Natural killer cell (primary cell): ENCODE data around the gene FNBP1L. TPM values are rescaled to one million over a fixed set of nuclear protein-coding genes. Genes with fewer than 3 reads are reported as not detected.

Experiments used
- ATAC-seq, 3 donors: fragments of 150-1000 bp in 2 of 3; fragments of 200-7000 bp in 1 of 3; cut with Tn5 transposase; 1 replicate in 1 of 3; 2 replicates in 2 of 3; pipeline ENCODE4 v1.10.0; 2021; ENCODE audit warnings: mild to moderate bottlenecking in 2 of 3, moderate library complexity in 2 of 3
- DNase-seq, 2 donors: peaks; one replicate each; pipeline versions ENCODE4 v3.0.0 to v3.0.0-alpha.2; 2013 to 2021; ENCODE audit warnings: mixed read lengths in 1 of 2
- H3K27ac ChIP-seq: one replicate; pipeline ENCODE4 v1.5.1; 2013; ENCODE audit warnings: mild to moderate bottlenecking, low read length
- H3K27me3 ChIP-seq: one replicate; pipeline ENCODE4 v1.6.1; 2013; ENCODE audit warnings: low read length; ENCODE audit not compliant: control insufficient read depth, insufficient read depth
- H3K36me3 ChIP-seq: one replicate; pipeline ENCODE4 v1.6.1; 2013; ENCODE audit warnings: low read length; ENCODE audit not compliant: control insufficient read depth, insufficient read depth
- H3K4me1 ChIP-seq: one replicate; pipeline ENCODE4 v1.6.1; 2013; ENCODE audit warnings: low read length; ENCODE audit not compliant: control insufficient read depth, insufficient read depth
- H3K4me3 ChIP-seq: one replicate; pipeline ENCODE4 v1.5.1; 2013; ENCODE audit warnings: low read length
- H3K9me3 ChIP-seq: one replicate; pipeline ENCODE4 v1.6.1; 2013; ENCODE audit warnings: low read length; ENCODE audit not compliant: control insufficient read depth, insufficient read depth
- H3K27ac Mint-ChIP-seq, 2 donors: one replicate each; pipeline ENCODE4 v1.8.0; 2022; ENCODE audit warnings: mild to moderate bottlenecking in 2 of 2, mixed read lengths in 2 of 2, moderate library complexity in 1 of 2
- H3K27me3 Mint-ChIP-seq, 2 donors: one replicate each; pipeline ENCODE4 v1.8.0; 2022; ENCODE audit warnings: low read depth in 2 of 2, mixed read lengths in 2 of 2
- H3K36me3 Mint-ChIP-seq: one replicate; pipeline ENCODE4 v1.8.0; 2022; ENCODE audit warnings: mixed read lengths
- H3K4me1 Mint-ChIP-seq, 2 donors: one replicate each; pipeline ENCODE4 v1.8.0; 2022; ENCODE audit warnings: mixed read lengths in 2 of 2
- H3K4me3 Mint-ChIP-seq: one replicate; pipeline ENCODE4 v1.8.0; 2022; ENCODE audit warnings: mild to moderate bottlenecking, moderate library complexity, mixed read lengths
- H3K9me3 Mint-ChIP-seq, 2 donors: one replicate each; pipeline ENCODE4 v1.8.0; 2022; ENCODE audit warnings: mixed read lengths in 2 of 2
- CTCF ChIP-seq: fragments of 200-600 bp; IDR thresholded peaks from one replicate; pipeline ENCODE4 v1.8.0; 2022; ENCODE audit warnings: antibody characterized with exemption
- WGBS: methylation state at CpG from one replicate; pipeline ENCODE4 v1.1.7; 2013; ENCODE audit warnings: missing lambda C conversion rate; ENCODE audit not compliant: insufficient coverage; 5-methylcytosine and 5-hydroxymethylcytosine counted together
- intact Hi-C: fragments of 100-400 bp; cut with micrococcal nuclease; formaldehyde crosslinking; loops from one replicate; pipeline ENCODE4 v1.14.2; 2022
- total RNA-seq, 4 donors: library from RNA; stranded (reverse); fragments of 120-200 nt in 1 of 4; gene quantifications; one replicate each; pipeline versions ENCODE4 v1.2.3 to v1.2.4, GENCODE V29; 2013 to 2022

Gene FNBP1L
- total RNA-seq, 3 donors from 2014 or later (not counting 1 experiment from before 2014, with no cell fraction given): 0.33 to 6.7 (median 0.84) TPM

- 94% methylated on average over 1 of the region's 2 CpGs for WGBS
- peaks cover 9 to 13% of the 10 kb centered on the region in 2 donors for H3K27me3 Mint-ChIP-seq
- H3K4me3 Mint-ChIP-seq: no peak overlapping the region
- DNase-seq (peak in 1 of 2 donors; percentile 4), ATAC-seq (no peak)
- Histone ChIP-seq H3K4me1 (no peaks in the 10 kb centered on the region), H3K4me3 (no peak overlapping the region), H3K36me3 (no peaks in the 10 kb centered on the region), H3K27ac (no peak overlapping the region), H3K27me3 (no peaks in the 10 kb centered on the region), H3K9me3 (no peaks in the 10 kb centered on the region)
- no peaks in the 10 kb centered on the region for H3K36me3 Mint-ChIP-seq
- H3K4me1 Mint-ChIP-seq: peaks cover 0 to 11% of the 10 kb centered on the region in 2 donors
- no peak for TF ChIP-seq CTCF
- intact Hi-C loops: no loop called here
- H3K9me3 Mint-ChIP-seq: no peaks in the 10 kb centered on the region
- no peak overlapping the region for H3K27ac Mint-ChIP-seq
These were observed 108.4 kb downstream of the FNBP1L start for GRCh38 chr1:93556291-93556690.

GRCh38 chr1:93559045-93559444, 111.1 kb downstream of the FNBP1L start:
- WGBS: 21% methylated on average over 2 of the region's 2 CpGs
- Histone ChIP-seq H3K27ac (no peak overlapping the region), H3K27me3 (no peaks in the 10 kb centered on the region), H3K36me3 (no peaks in the 10 kb centered on the region), H3K9me3 (no peaks in the 10 kb centered on the region), H3K4me3 (no peak overlapping the region), H3K4me1 (no peaks in the 10 kb centered on the region)
- no peak for TF ChIP-seq CTCF
- peaks cover 0 to 5% of the 10 kb centered on the region in 2 donors for H3K27me3 Mint-ChIP-seq
- no peaks in the 10 kb centered on the region for H3K36me3 Mint-ChIP-seq
- DNase-seq (no peak), ATAC-seq (no peak)
- intact Hi-C loops: no loop called here
- no peak overlapping the region for H3K4me3 Mint-ChIP-seq
- no peak overlapping the region for H3K27ac Mint-ChIP-seq
- no peaks in the 10 kb centered on the region for H3K9me3 Mint-ChIP-seq
- H3K4me1 Mint-ChIP-seq: peaks cover 0 to 5% of the 10 kb centered on the region in 2 donors

GRCh38 chr1:93559695-93560094, 111.8 kb downstream of the FNBP1L start:
- Histone ChIP-seq H3K27me3 (no peaks in the 10 kb centered on the region), H3K4me1 (no peaks in the 10 kb centered on the region), H3K36me3 (no peaks in the 10 kb centered on the region), H3K27ac (no peak overlapping the region), H3K4me3 (no peak overlapping the region), H3K9me3 (no peaks in the 10 kb centered on the region)
- no peak overlapping the region for H3K4me3 Mint-ChIP-seq
- H3K9me3 Mint-ChIP-seq: no peaks in the 10 kb centered on the region
- no peak for DNase-seq
- intact Hi-C loops: no loop called here
- H3K27ac Mint-ChIP-seq: no peak overlapping the region
- ATAC-seq: no peak
- no peak for TF ChIP-seq CTCF
- H3K36me3 Mint-ChIP-seq: no peaks in the 10 kb centered on the region
- peaks cover 0 to 5% of the 10 kb centered on the region in 2 donors for H3K27me3 Mint-ChIP-seq
- H3K4me1 Mint-ChIP-seq: peaks cover 0 to 5% of the 10 kb centered on the region in 2 donors

- peaks cover 0 to 3% of the 10 kb centered on the region in 2 donors for H3K27me3 Mint-ChIP-seq
- Histone ChIP-seq H3K4me1 (no peaks in the 10 kb centered on the region), H3K36me3 (no peaks in the 10 kb centered on the region), H3K9me3 (no peaks in the 10 kb centered on the region), H3K4me3 (no peak overlapping the region), H3K27ac (no peak overlapping the region), H3K27me3 (no peaks in the 10 kb centered on the region)
- DNase-seq (no peak), ATAC-seq (no peak)
- no peak overlapping the region for H3K4me3 Mint-ChIP-seq
- WGBS: 90% methylated on average over 4 of the region's 4 CpGs
- no peaks in the 10 kb centered on the region for H3K9me3 Mint-ChIP-seq
- no peaks in the 10 kb centered on the region for H3K36me3 Mint-ChIP-seq
- no peaks in the 10 kb centered on the region for H3K4me1 Mint-ChIP-seq
- intact Hi-C loops: no loop called here
- no peak overlapping the region for H3K27ac Mint-ChIP-seq
- TF ChIP-seq CTCF: no peak
These were observed 117.7 kb downstream of the FNBP1L start for GRCh38 chr1:93565496-93566206.
